Esophagus squamous epithelium (tissue), 4 donors: Measurements from ENCODE around the gene HIBADH.

Experiments
- CTCF ChIP-seq, 6 experiments: fragments of 450-650 bp in 4 of 6; fragments of 200-600 bp in 2 of 6; sonication (generic) in 2 of 6; IDR thresholded peaks; one replicate each; pipeline ENCODE4 v1.5.1; 2016 to 2019; ENCODE audit warnings: antibody characterized with exemption in 6 of 6, mild to moderate bottlenecking in 4 of 6, moderate library complexity in 4 of 6
- POLR2A ChIP-seq, 4 donors: fragments of 450-650 bp; IDR thresholded peaks; one replicate each; pipeline ENCODE4 v1.6.1; 2017; ENCODE audit warnings: antibody characterized with exemption in 4 of 4, mild to moderate bottlenecking in 4 of 4, moderate library complexity in 3 of 4

GRCh38 chr7:27647046-27647445, 15.6 kb downstream of the HIBADH start:
- no peak for TF ChIP-seq POLR2A (IDR thresholded peaks at IDR 0.05)
- TF ChIP-seq CTCF (IDR thresholded peaks at IDR 0.05), result no peak
